Measurements from ENCODE around the gene SOX13.

DNA sequence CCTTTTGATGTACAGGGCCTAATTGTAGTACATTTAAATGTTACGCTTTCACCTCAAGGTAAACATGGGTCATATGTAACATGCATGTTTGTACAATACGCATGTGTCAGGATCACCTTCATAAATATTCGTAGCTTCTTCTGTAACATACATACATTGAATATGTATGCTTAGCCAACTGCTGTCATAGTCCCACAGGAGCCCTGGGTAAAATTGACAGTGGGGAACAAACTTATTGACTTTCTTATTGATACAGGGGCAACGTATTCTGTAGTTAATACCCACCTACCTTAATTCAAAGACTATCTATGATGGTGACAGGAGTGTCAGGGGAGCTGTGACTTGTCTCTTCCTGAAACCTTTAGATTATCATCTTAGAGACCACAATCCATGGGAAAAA is 96.9 kb downstream of the SOX13 start:
- TF ChIP-seq, protein P1, sequence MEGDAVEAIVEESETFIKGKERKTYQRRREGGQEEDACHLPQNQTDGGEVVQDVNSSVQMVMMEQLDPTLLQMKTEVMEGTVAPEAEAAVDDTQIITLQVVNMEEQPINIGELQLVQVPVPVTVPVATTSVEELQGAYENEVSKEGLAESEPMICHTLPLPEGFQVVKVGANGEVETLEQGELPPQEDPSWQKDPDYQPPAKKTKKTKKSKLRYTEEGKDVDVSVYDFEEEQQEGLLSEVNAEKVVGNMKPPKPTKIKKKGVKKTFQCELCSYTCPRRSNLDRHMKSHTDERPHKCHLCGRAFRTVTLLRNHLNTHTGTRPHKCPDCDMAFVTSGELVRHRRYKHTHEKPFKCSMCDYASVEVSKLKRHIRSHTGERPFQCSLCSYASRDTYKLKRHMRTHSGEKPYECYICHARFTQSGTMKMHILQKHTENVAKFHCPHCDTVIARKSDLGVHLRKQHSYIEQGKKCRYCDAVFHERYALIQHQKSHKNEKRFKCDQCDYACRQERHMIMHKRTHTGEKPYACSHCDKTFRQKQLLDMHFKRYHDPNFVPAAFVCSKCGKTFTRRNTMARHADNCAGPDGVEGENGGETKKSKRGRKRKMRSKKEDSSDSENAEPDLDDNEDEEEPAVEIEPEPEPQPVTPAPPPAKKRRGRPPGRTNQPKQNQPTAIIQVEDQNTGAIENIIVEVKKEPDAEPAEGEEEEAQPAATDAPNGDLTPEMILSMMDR (IDR thresholded peaks at IDR 0.05) = no peak
- no peak for TF ChIP-seq POLR2A (IDR thresholded peaks at IDR 0.05)
- no peak for TF ChIP-seq POLR2AphosphoS5 (IDR thresholded peaks at IDR 0.05; ENCODE audit: insufficient read depth in 1 of 2, low read depth in 1 of 2)

Measured in vagina (tissue), 2 donors.